ENCODE measurements around the gene LMAN2.

The LMAN2 gene, protein sequence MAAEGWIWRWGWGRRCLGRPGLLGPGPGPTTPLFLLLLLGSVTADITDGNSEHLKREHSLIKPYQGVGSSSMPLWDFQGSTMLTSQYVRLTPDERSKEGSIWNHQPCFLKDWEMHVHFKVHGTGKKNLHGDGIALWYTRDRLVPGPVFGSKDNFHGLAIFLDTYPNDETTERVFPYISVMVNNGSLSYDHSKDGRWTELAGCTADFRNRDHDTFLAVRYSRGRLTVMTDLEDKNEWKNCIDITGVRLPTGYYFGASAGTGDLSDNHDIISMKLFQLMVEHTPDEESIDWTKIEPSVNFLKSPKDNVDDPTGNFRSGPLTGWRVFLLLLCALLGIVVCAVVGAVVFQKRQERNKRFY

DNA sequence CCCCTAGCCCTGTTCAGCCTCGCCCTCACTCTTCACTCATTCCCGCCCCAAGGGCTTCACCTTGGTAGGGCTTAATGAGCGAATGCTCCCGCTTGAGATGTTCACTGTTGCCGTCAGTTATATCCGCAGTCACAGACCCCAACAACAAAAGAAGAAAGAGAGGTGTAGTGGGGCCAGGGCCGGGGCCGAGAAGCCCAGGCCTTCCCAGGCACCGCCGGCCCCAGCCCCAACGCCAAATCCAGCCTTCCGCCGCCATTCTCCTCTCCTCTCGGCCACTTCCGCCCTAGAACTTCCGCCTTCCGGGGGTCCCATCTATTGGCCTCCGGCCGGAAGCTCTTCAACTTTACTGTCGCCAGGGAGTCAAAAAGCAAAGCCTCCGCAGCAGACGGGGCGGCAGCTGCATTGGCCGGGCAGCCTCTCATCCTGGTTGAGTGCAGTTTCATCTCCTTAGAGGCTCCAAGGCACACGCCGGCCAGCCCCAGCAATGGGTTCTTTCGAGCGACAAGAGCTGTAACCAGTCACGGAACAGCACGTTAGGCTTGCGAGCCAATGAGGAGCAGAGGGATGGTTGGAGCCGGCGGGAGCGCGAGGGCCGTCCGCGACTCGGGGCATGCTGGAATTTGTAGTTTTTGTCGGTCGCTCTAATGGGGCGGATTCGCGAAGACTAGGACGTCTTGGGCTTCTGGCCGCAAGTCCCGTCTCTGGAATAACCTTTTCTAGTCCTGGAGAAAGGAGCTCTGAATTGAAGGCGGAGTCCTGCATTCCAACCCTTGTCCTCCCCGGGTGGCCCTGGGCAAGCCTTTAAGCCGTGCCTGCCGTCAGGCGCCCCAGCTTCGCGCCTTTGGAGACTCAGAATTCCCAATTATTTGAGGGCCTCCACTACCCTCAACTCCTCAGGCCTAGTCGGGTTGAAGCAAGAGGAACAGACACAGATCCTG lies at the start of gene LMAN2:
LMAN2 (minus strand) TSS at position 277 of the 938 bp plus-strand sequence; CDS start at position 256, 21 bp downstream.
- peak; percentile 96 for DNase-seq

DNA sequence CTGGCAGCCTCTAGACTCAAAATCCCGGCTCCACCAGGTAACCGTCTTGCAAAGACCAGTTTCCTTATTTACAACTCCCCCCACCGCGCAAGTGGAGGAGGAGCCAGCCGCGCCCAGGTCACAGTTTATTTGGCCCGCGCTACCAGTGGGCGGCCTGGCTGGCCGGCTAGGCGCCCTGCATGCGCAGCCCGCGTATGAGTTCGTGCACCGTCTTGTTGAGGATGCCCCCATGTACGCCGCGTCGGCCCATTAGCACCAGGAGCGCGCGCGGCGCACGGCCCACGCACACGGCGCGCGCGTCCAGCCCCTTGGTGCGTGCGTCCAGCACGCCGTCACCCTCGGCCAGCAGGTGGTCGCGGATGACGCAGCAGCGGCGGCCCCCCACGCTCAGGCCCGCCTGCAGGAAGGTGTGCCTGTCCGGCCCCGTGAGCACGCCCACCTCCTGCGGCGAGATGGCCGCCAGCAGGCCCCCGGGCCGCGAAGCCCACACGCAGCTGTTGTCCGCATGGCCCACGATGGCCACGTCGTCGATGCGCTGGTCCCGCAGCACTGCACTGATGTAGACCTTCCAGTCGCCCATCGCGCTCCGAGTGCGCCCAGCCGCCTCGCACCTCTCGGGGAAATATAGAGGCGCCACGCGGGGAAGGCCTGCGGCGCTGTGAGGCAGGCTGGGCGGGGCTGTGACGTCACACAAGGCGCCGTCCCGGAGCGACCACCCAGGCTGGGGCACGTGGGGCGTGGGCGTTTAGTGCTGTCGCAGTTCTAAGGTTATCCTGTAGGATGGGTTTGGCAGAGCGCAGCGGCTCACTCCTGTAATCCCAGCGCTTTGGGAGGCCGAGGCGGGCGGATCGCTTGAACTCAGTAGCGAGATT lies 48.8 kb upstream of the LMAN2 start, which contains the start of gene PFN3:
PFN3 (minus strand) TSS at position 665 of the 872 bp plus-strand sequence; CDS start at position 580, 85 bp downstream.
- no peak for DNase-seq

DNA sequence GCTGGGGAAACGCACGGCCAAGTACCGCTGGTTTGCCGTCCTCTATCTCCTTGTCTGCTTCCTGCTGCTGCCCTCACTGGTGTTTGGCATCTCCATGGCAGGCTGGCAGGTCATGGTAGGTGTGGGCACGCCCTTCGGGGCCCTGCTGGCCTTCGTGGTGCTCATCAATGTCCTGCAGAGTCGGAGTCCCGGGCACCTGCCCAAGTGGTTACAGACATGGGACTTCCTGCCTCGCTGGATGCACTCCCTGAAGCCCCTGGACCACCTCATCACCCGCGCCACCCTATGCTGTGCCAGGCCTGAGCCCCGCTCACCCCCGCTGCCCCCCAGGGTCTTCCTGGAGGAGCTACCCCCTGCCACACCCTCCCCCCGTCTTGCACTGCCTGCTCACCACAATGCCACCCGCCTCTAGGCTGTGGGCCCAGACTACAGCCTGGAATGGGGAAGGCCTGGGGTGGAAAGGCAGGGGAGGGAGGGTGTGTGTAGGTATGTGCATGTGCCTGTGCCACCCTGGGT lies 46.5 kb upstream of the LMAN2 start:
- DNase-seq, result no peak

DNA sequence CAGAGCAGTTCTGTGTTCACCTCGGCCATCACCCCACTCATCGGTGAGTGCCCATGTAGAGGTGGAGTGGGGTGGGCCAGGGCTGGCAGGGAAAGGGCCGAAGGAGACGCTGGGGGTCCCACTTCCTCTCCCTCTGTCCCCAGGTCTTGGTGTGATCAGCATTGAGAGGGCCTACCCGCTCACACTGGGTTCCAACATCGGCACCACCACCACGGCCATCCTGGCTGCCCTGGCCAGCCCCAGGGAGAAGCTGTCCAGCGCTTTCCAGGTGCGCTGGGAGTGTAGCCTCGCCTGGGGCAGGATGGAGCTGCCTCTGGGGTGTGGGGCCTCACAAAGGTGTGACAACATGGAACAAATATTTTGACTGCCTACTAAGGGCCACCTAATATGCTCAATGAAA lies 45.3 kb upstream of the LMAN2 start:
- no peak for DNase-seq

DNA sequence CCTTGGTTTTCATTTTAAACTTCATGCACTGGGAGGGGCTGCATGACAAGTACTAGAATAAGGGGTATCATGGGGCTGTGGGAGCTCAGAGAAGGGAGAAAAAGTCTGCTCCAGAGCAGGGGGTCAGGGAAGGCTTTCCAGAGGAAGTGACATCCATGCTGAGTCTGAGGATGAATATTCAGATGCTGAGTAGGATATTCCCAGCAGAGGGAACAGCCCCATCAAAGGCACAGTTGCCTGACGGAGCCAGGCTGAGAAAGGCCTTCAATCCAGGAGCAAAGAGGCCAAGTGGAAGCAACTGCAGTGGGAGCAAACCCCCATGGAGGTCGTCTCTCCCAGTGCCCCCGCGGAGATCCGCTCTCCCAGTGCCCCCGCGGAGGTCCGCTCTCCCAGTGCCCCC lies 44.6 kb upstream of the LMAN2 start:
- DNase-seq, result no peak

DNA sequence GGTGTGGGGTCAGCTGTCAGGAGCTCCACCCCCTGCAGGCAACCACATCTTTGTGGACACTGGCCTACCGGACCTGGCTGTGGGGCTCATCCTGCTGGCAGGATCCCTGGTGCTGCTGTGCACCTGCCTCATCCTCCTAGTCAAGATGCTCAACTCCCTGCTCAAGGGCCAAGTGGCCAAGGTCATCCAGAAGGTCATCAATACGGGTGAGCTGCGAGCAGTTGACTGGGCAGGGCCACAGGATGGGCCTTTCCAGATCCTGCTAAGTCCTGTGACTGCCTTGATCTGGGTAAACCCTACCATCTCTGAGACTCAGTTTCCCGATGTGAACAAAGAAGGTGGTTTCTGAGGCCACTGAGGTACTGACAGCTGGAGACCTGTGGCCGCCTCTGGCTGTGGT lies 42.5 kb upstream of the LMAN2 start:
- DNase-seq, result no peak

DNA sequence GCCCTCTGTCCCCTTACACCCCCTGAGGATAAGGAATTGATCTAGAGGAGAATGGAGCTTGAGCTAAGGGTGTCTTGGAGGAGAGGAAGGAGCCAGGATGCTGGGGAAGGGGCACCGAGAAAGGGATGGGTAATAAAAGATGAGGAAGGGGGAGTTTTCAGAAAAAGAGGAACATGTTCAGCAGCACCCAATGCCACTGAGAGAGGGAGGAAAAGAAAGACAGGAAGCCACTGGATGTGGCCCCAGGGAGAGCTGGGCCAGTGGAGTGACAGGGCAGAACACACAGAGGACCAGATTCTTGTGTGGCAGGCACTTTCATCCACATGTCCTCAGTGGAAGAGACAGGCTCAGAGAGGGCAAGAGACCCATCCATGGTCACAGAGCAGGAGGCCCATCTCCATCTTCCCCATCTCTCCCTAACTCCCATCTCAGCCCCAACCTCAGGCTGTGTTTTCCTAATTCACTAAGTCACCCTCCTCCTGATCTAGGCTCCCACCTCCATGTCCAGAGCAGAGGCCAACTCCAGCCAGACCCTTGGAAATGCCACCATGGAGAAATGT lies 41.8 kb upstream of the LMAN2 start:
- DNase-seq, result no peak

DNA sequence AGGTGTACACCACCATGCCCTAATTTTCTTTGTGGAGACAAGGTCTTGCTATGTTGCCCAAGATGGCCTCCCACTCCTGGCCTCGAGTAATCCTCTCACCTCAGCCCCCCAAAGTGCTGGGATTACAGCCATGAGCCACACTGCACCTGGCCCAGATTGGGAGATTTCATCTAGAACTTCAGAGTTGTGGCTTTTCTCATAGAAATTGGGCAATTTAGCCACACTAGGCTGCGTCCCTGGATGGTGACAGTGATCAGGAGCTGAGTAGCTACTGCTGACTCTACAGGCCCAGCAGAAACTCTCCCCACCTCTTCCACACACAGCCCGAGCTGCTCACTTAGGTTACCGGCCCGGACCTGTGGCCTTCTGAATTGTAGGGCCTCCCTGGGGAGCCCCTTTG lies 41.3 kb upstream of the LMAN2 start:
- no peak for DNase-seq

DNA sequence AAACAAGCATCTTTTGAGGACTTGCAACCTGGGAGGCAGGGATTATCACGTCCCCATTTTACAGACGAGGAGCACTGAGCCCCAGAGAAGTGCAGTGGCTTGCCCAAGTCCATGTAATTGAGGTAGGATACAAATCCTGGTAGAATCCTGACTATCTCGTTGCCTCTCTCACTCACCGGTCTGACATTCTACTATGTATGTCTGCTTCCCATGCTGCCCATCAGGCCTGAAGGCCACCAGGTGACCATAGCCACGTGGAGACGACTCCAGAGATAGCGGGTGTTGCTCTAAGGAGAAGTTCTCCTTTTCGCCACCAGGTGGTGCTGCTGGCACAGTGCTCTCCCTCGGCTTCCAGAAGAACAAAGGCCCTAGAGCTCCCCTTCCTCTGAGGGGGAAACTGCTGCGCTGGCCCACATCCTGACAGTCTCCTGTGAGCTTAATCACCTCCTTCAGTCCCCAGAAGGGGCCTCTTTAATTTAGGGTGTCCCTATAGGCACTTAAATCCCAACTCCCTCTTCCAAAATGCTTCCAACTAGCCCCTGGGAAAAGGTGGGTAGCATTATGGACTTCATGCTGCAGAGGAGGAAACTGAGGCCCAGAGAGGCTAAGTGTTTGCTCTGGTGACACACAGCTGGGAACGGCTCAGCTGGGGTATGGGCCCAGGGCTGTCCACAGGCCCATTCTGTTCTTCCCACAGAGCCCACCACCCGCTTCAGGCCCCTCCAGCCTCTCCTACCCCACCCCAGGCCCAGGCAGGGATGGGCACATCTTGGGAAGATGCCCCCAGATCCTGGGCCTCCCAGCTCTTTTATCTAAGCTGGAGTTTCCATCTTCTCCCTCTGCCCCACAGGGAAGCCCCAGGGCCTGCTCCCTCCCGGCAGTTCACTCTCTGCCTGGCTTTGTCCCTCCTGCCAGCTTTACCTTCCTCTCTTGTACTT lies 39.2 kb upstream of the LMAN2 start:
- DNase-seq, result peak; percentile 92

DNA sequence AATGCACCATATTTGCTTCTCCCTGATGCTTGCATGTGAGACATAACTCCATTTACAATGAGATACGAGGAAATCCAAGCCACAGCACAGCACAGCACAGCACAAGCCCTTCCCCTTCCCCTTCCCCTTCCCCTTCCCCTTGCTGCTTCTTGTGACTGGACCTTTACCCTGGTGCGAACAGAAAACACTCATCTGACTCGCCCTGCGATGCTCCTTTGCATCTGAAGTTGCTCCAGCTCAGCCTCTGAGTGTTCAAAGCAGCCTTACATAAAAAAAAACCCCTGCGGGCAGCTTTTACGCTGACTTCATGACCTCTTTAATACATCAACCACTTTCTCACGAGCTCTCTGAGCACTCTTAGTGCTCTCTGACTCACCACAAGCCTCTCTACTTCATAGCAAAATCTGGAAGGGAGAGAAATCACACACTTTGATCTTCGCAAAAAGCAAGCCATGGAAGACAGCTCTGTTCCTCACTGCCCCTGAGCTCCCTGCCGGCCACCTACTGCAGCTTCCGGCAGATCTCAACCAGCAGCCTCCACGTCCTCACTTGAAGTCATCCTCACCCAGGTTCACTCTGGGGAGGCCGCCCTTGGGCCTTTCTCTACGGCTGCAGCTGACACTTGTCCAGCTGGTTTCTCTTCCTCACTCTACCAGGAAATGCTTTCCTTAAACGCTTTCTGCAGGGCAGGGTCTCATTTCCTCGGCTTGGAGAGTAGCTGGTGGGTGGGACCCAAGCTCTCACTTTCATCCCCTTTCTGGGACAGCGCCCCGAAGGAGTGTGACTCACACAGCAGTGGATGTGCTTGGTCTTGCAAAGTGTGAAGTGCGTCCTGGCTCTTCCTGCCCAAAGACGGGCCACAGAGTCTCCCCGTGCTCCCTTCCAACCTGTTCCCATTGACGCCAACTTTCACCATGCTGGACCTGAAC lies 38.0 kb upstream of the LMAN2 start:
- DNase-seq, result peak; percentile 83

DNA sequence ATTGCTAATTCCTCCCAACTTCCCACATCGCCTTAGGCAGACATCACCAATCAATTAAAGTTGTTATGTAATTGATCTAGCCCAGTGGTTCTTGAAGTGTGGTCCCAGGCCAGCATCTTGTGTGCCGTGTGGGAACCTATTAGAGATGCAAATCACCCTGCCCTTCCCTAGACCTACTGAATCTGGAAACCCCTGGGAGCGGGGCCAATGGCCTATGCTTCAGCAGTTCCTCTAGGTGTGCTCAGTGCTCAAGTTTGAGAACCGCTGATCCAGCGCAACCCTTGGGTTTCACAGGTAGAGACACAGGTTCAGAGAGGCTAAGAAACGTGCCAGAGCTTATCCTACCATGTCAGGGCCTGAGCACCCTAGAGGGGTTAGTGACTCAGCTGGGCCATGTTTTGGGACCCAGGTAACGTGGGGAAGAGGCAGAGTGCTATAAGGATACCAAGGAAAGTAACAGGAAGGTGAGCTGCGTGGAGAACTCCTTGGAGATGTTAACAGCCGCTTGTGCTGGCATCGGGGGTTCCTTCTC lies 37.1 kb upstream of the LMAN2 start:
- no peak for DNase-seq

DNA sequence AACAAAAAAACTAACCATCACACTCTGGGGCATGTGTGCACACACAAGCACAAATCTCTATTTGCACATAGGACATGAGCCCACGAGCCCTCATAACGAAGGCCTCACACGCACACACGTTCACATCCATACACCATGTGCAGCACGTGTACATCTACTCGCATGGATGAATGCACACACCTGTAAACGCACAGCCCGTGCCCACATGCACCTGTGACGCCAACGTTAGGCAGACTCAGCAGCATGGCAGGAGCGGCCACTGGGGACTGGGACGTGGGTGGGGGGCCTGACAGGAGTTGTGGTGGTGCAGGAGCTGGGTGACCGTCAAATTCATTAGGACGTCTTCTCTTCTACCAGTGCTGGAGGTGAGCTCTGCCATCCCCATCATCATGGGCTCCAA lies 35.9 kb upstream of the LMAN2 start:
- DNase-seq, result no peak

DNA sequence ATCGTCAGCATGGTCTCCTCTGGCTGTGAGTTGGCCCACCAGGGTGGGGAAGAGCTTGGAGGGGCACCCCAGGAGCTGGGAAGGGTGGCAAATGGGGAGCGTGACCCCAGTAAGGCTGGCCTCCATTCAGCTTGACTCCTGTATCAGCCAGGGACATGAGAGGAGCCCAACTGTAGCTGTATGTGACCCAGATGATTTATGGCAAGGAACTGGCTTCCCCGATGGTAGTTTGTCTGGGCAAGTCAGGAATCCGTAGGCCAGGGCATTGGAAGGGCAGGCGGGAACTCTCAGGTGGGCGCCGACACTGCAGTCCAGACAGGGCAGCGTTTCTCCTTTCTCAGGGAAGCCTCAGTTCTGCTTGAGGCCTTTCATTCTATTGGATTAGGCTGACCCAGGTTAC lies 35.1 kb upstream of the LMAN2 start:
- no peak for DNase-seq

DNA sequence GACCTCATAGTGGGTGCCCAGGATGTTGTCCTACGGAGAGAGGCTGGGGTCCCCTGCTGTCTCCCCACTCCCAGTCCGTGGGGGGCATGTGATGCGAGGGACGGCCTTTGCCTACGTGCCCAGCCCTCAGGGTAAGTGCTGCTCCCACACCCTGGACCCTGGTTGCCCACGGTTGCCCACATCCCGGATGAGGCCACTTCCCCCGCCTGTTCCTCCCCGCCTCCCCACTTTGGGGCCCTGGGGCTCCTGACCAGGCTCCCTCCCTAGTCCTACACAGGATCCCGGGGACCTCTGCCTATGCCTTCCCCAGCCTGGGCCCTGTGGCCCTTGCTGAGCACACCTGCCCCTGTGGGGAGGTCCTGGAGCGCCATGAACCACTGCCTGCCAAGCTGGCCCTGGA lies 34.3 kb upstream of the LMAN2 start:
- no peak for DNase-seq

DNA sequence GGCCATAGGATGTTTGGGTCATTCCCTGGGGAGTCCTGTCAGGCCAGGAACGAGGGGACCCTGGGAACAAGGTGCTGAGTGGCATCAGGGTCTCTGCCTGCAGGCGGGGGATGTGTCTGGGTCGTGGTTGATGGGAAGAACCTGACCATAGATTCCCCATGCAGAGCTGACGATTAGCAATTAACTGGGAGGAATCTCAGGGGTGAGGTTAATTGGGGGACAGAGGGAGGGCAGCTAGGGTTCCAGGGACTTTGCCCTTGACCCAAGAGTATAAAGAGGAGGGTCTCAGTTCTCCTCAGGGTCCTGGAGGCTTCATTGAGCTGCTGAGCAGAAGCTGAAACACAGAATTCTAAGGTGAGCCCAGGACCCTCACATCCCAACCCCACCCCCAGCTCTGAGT lies 32.7 kb upstream of the LMAN2 start, which contains the start of gene SLC34A1:
SLC34A1 (plus strand) TSS at position 301 of the 400 bp plus-strand sequence. CDS start 1,308 bp downstream, outside the sequence.
- DNase-seq, result no peak

DNA sequence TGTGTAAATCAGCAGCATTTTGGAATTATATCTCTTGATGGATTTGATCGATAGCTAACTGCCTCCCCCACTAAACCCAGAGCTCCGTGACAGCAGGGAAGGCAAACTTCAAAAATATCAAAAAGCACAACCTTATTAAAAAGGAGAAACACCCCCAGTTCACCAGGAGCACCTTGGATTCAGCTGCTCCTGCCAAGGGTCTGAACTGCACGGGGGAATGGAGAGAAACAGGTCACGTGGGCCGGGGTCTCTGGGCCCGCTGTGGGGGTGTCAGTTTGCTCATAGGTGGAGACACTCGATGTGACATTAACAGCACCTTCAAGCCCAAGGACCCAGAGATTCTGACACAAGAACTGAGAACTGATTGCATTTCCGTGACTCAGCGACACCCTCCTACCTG lies 31.7 kb upstream of the LMAN2 start:
- DNase-seq, result no peak

DNA sequence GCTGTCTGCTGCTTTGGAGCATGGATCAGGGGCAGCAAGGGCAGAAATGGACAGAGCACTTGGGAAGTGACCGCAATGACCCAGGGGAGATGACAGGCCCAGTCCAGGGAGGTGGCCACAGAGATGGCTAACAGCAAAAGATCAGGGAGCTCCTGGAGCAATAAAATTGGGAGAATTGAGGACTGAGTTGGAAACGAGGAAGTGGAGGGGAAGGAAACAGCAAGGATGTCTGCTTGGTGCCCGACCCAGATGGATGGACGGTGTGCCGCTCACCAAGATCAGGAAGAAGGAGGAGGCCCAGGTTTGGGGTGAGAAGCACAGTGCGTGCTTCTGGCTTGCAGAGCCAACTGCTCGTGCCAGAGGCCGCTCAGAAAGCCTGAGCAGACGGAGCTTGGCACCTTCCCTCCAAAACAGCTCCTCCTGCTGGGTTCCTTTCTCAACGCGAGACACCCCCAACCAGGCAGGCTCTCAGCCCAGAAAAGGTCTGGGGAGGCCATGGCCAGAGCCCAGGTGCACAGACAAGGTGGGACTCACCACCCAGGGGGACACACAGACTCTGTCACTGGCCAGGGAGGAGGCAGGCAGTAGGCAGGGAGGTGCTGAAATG lies 31.1 kb upstream of the LMAN2 start:
- no peak for DNase-seq

DNA sequence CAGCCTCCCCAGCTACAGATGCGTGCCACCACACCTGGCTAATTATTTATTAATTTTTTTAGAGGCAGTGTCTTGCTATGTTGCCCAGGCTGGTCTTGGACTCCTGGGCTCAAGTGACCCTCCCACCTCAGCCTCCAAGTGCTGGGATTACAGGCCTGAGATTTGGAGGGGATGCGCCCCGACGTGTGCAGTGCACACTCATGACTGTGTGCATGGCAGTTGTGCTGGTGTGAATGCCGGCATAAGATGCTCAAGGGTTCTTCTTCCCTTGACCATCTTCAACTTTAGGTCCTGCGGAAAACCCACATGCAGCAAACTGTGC lies 29.3 kb upstream of the LMAN2 start:
- no peak for DNase-seq
